22Rv1 (cell line): ENCODE results near the gene FLAD1.
A peak's percentile ranks its signal among the peaks of the same experiment; 100 is the strongest.

Source experiments
- H3K27ac ChIP-seq: fragments of 450-650 bp; 2 replicates; pipeline ENCODE4 v1.5.1; 2017
- ZFX ChIP-seq: fragments of 450-650 bp; IDR thresholded peaks from 2 replicates; pipeline ENCODE4 v1.6.1; 2017; ENCODE audit warnings: antibody characterized with exemption, borderline replicate concordance
- TF ChIP-seq, protein P1 (sequence below): fragments of 450-650 bp; IDR thresholded peaks from 2 replicates; pipeline ENCODE4 v1.5.1; 2017; ENCODE audit warnings: mild to moderate bottlenecking

FLAD1 gene

DNA sequence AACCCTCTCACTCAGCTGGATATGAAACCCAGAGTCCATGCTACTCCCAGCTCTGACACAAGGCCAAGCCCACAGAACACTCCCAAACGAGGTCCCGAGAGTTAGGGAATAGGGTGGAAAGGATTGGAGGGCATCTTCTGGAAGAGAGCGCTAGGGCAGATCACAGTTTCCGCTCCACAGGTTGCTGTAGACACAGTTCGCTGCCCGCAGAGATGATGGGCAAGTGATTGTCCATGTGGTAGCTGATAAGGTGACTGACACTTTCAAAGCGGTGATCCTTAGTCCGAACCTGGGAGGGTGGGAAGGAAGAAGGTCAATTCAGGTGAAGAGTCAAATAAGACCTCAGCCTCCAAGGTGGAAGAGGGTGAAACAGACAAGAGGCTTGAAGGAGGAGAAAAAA is 19.5 kb upstream of the FLAD1 start:
- H3K27ac ChIP-seq = peak overlapping the region; percentile 97
- TF ChIP-seq ZFX = no peak
- TF ChIP-seq, protein P1, sequence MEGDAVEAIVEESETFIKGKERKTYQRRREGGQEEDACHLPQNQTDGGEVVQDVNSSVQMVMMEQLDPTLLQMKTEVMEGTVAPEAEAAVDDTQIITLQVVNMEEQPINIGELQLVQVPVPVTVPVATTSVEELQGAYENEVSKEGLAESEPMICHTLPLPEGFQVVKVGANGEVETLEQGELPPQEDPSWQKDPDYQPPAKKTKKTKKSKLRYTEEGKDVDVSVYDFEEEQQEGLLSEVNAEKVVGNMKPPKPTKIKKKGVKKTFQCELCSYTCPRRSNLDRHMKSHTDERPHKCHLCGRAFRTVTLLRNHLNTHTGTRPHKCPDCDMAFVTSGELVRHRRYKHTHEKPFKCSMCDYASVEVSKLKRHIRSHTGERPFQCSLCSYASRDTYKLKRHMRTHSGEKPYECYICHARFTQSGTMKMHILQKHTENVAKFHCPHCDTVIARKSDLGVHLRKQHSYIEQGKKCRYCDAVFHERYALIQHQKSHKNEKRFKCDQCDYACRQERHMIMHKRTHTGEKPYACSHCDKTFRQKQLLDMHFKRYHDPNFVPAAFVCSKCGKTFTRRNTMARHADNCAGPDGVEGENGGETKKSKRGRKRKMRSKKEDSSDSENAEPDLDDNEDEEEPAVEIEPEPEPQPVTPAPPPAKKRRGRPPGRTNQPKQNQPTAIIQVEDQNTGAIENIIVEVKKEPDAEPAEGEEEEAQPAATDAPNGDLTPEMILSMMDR = no peak

DNA sequence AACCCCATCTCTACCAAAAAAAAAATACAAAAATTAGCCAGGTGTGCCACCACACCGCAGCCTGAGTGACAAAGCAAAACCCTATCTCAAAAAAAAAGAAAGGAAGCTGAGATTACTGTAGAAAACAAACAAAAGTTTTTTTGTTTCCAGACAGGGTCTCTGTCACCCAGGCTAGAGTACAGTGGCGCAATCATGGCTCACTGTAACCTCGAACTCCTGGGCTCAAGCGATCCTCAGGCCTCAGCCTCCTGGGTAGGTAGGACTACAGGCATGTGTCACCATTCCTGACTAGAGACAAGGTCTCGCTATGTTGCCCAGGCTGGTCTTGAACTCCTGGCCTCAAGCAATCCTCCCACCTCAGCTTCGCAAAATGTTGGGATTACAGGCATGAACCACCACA is 18.8 kb upstream of the FLAD1 start:
- peak overlapping the region; percentile 97 for H3K27ac ChIP-seq

DNA sequence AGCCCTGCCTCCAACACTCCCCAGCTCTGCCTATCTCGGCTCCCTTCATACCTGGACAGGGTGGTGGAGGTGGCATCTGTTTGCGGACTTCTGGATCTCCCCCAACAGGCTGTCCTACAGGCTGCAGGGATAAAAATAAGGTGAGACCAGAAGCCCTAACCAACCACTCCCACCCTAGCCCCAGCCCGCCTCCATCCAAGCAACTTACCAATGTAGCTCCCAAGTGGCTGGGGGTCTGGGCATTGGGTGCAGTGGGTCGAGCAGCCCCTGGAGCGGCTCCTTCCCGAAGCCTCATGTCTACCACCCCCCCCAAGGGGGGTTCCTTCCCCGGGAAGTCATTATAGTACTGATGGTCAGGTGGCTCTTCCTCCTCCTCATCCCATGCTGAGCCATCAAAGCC is 17.0 kb upstream of the FLAD1 start:
- H3K27ac ChIP-seq = 0 out of 2 replicates have a peak overlapping the region, but pooled peaks have one; percentile 20
- TF ChIP-seq ZFX = no peak
- TF ChIP-seq, protein P1 = no peak

More for the DNA sequence above, 18.8 kb upstream of the FLAD1 start:
- TF ChIP-seq, protein P1 = no peak
- no peak for TF ChIP-seq ZFX

DNA sequence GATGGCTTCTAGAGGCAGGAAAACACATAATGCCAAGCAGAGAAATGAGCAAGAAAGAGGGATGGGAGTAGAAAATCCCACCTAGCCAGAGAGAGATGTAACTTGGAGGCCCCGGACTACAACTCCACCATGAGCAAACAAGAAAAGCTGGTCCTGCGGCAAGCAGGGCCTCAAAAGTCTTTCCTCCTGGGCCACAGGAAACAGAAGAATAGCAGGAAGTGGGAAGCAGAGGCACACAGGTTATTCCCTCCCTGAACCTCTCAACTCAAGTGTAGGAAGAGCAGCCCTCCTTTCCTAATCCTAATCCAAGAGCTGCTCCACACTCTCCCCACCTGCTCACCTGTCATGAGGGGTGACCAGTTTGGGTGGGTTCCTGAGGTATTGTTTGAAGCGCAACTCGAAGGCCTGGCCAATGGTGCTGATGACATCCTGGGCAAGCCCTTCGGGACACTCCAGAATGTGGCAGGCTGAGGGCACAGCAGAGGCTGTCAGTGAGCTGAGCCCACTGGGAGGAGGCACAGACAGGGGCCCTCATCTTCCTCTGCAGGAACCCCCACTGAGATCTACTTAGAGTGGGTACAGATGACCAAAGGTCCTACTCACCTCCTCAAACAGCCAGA is 15.7 kb upstream of the FLAD1 start:
- H3K27ac ChIP-seq = peak overlapping the region; percentile 20; the same call in 1 of the 2 replicates

DNA sequence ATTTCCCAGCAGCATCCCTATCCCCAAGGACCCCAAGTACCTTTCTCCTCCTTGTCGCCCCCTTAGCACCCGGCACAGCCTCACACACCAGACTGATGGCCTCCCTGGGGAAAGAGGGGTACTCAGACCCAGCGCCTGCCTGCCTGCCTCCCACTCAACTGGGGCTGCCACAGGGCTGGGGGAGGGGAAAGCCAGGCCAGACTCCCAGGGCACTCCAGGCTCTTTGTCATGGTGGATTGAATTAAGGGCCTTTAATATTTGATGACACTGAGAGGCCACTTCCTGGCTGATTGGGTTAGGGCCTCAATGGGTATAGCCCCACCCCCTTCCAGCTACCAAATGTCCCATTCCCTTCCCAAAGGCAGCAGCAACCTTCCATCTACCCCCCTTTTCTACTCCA is 14.4 kb upstream of the FLAD1 start:
- H3K27ac ChIP-seq = peak overlapping the region; percentile 98; the same call in 1 of the 2 replicates
- no peak for TF ChIP-seq ZFX
- TF ChIP-seq, protein P1 = no peak

More for the DNA sequence above, 15.7 kb upstream of the FLAD1 start:
- TF ChIP-seq ZFX = no peak
- TF ChIP-seq, protein P1 = no peak

DNA sequence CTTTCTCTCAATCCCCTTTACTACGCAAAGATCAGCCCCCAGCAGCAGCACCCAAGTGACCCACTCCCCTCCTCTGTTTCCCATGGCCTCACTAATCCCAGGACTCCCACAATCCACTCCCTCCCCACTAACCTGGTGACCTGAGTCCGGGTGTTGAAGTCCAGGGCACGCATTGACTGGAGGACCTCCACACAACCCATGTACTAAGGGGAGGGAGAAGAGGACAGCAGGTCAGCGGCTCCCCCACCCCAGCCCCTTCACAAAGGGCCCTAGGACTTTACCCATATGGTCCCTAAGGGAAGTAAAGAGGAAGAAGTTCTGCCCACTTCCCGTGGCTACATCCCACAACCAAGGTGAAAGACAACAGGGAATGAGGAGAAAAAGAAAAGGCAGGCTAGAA is 13.9 kb upstream of the FLAD1 start:
- TF ChIP-seq, protein P1 = no peak
- no peak for TF ChIP-seq ZFX
- H3K27ac ChIP-seq = peak overlapping the region; percentile 98; the same call in 1 of the 2 replicates

DNA sequence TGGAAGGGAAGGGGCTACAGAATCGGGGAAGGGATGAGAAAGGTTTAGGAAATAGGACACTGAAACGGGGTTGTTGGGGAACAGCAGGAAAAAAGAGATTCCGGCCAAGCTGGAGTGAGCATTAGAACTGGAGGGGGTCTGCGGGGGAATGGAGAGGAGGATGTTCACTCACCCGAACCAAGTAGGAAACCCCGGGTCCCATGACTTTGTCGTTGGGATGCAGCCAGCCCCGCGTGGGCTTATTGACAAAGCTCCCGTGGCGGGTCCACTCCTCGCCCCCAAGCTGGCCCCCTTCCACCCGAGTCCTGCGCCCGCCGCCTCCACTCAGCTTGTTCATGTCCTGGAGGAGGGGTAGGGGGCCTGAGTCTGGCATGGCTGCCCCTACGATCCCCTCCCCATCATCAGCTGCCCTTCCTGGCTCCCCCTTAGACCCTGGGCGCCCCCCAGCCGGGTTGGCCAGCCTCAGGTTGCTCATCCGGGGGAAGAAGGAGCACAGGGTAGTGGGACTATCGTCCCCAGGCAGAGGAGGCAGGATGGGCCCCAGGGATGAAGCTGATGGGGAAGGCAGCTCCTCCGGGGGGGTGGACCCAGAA is 13.2 kb upstream of the FLAD1 start:
- peak overlapping the region; percentile 98 for H3K27ac ChIP-seq
- TF ChIP-seq, protein P1 = no peak
- no peak for TF ChIP-seq ZFX
